Measurements from ENCODE around the gene CDK17. TPM values are rescaled to one million over a fixed set of nuclear protein-coding genes. Genes with fewer than 3 reads are reported as not detected.
"Not testable (repeated sequence)": the region's sequence is repeated elsewhere in the genome, so short reads cannot be mapped to it uniquely, and the experiment has no call there.

Gene CDK17
- total RNA-seq, 1 donor from 2014 or later: 33.8 TPM

- peaks cover 4% of the 10 kb centered on the region for H3K4me1 Mint-ChIP-seq (ENCODE audit: unreplicated experiment)
- H3K36me3 Mint-ChIP-seq (ENCODE audit: unreplicated experiment): no peaks in the 10 kb centered on the region
- no peaks in the 10 kb centered on the region for H3K27me3 Mint-ChIP-seq (ENCODE audit: unreplicated experiment)
- no peak overlapping the region for H3K27ac Mint-ChIP-seq (ENCODE audit: unreplicated experiment)
- no peak for DNase-seq (ENCODE audit: extremely low spot score, unreplicated experiment)
- no peak overlapping the region for H3K4me3 Mint-ChIP-seq (ENCODE audit: unreplicated experiment)
- no peak for TF ChIP-seq CTCF (IDR thresholded peaks at IDR 0.05)
- H3K9me3 Mint-ChIP-seq (ENCODE audit: unreplicated experiment): no peaks in the 10 kb centered on the region
Measured at GRCh38 chr12:96409731-96410130, 9.5 kb upstream of the CDK17 start.

- DNase-seq (ENCODE audit: extremely low spot score, unreplicated experiment): no peak
- H3K27ac Mint-ChIP-seq (ENCODE audit: unreplicated experiment): no peak overlapping the region
Measured at GRCh38 chr12:96408993-96409392, 8.8 kb upstream of the CDK17 start.

GRCh38 chr12:96407429-96408097 is 7.3 kb upstream of the CDK17 start:
- H3K4me1 Mint-ChIP-seq (ENCODE audit: unreplicated experiment); H3K27ac Mint-ChIP-seq (ENCODE audit: unreplicated experiment); DNase-seq (ENCODE audit: extremely low spot score, unreplicated experiment); H3K4me3 Mint-ChIP-seq (ENCODE audit: unreplicated experiment); H3K36me3 Mint-ChIP-seq (ENCODE audit: unreplicated experiment); H3K9me3 Mint-ChIP-seq (ENCODE audit: unreplicated experiment); H3K27me3 Mint-ChIP-seq (ENCODE audit: unreplicated experiment): not testable (repeated sequence)

More at GRCh38 chr12:96408993-96409392, 8.8 kb upstream of the CDK17 start:
- H3K27me3 Mint-ChIP-seq (ENCODE audit: unreplicated experiment): no peaks in the 10 kb centered on the region
- no peaks in the 10 kb centered on the region for H3K9me3 Mint-ChIP-seq (ENCODE audit: unreplicated experiment)
- TF ChIP-seq CTCF (IDR thresholded peaks at IDR 0.05): no peak
- H3K4me3 Mint-ChIP-seq (ENCODE audit: unreplicated experiment): no peak overlapping the region
- H3K36me3 Mint-ChIP-seq (ENCODE audit: unreplicated experiment): no peaks in the 10 kb centered on the region
- peaks cover 4% of the 10 kb centered on the region for H3K4me1 Mint-ChIP-seq (ENCODE audit: unreplicated experiment)

GRCh38 chr12:96404696-96405095 is 4.5 kb upstream of the CDK17 start:
- DNase-seq (ENCODE audit: extremely low spot score, unreplicated experiment): no peak
- no peak overlapping the region for H3K27ac Mint-ChIP-seq (ENCODE audit: unreplicated experiment)
- no peaks in the 10 kb centered on the region for H3K36me3 Mint-ChIP-seq (ENCODE audit: unreplicated experiment)
- no peaks in the 10 kb centered on the region for H3K27me3 Mint-ChIP-seq (ENCODE audit: unreplicated experiment)
- TF ChIP-seq CTCF (IDR thresholded peaks at IDR 0.05): no peak
- H3K4me1 Mint-ChIP-seq (ENCODE audit: unreplicated experiment): peaks cover 9% of the 10 kb centered on the region
- H3K9me3 Mint-ChIP-seq (ENCODE audit: unreplicated experiment): no peaks in the 10 kb centered on the region
- no peak overlapping the region for H3K4me3 Mint-ChIP-seq (ENCODE audit: unreplicated experiment)

GRCh38 chr12:96403870-96404269 is 3.6 kb upstream of the CDK17 start:
- no peaks in the 10 kb centered on the region for H3K9me3 Mint-ChIP-seq (ENCODE audit: unreplicated experiment)
- DNase-seq (ENCODE audit: extremely low spot score, unreplicated experiment): no peak
- peaks cover 9% of the 10 kb centered on the region for H3K4me1 Mint-ChIP-seq (ENCODE audit: unreplicated experiment)
- no peak overlapping the region for H3K27ac Mint-ChIP-seq (ENCODE audit: unreplicated experiment)
- H3K4me3 Mint-ChIP-seq (ENCODE audit: unreplicated experiment): no peak overlapping the region
- TF ChIP-seq CTCF (IDR thresholded peaks at IDR 0.05): no peak
- H3K27me3 Mint-ChIP-seq (ENCODE audit: unreplicated experiment): no peaks in the 10 kb centered on the region
- H3K36me3 Mint-ChIP-seq (ENCODE audit: unreplicated experiment): no peaks in the 10 kb centered on the region

- H3K36me3 Mint-ChIP-seq (ENCODE audit: unreplicated experiment); H3K27ac Mint-ChIP-seq (ENCODE audit: unreplicated experiment); H3K27me3 Mint-ChIP-seq (ENCODE audit: unreplicated experiment); H3K9me3 Mint-ChIP-seq (ENCODE audit: unreplicated experiment); H3K4me3 Mint-ChIP-seq (ENCODE audit: unreplicated experiment); DNase-seq (ENCODE audit: extremely low spot score, unreplicated experiment): not testable (repeated sequence)
- H3K4me1 Mint-ChIP-seq (ENCODE audit: unreplicated experiment): peaks cover 19% of the 10 kb centered on the region
Measured at GRCh38 chr12:96402522-96402921, 2.3 kb upstream of the CDK17 start.
